ENCODE results near the gene STRBP.

- no peak for TF ChIP-seq CTCF (IDR thresholded peaks at IDR 0.05)
- TF ChIP-seq POLR2A (IDR thresholded peaks at IDR 0.05), result no peak
- TF ChIP-seq POLR2AphosphoS5 (IDR thresholded peaks at IDR 0.05; ENCODE audit: insufficient read depth in 1 of 2, low read depth in 1 of 2), result no peak
Observed at GRCh38 chr9:123302348-123303214, 34.2 kb upstream of the STRBP start.
